Measurements from ENCODE around the gene F5. TPM values are rescaled to one million over a fixed set of nuclear protein-coding genes. Genes with fewer than 3 reads are reported as not detected.
A peak's percentile ranks its signal among the peaks of the same experiment; 100 is the strongest.

Gene F5
- total and polyA plus RNA-seq, 2 donors (not counting 1 experiment from before 2014, with no cell fraction given) = under 0.01 TPM; not detected in 1

GRCh38 chr1:169484683-169485430, 101.4 kb downstream of the F5 start:
- peak overlapping the region; percentile 87 for H3K4me2 ChIP-seq (ENCODE audit: extremely low read depth, insufficient read depth, low read length)
- no peaks in the 10 kb centered on the region for H4K20me1 ChIP-seq (ENCODE audit: control insufficient read depth, extremely low read depth, insufficient read depth, low read length)
- TF ChIP-seq CTCF (conservative IDR thresholded peaks at IDR 0.05 in 1 of 2, IDR thresholded peaks at IDR 0.05 in 1 of 2; ENCODE audit: low read depth in 1 of 2, low read length in 2 of 2) = no peak
- TF ChIP-seq EZH2 (IDR thresholded peaks at IDR 0.05; ENCODE audit: low read length, missing control alignments) = no peak
- no peak overlapping the region for H2AFZ ChIP-seq (ENCODE audit: low read length)
- peaks cover 7% of the 10 kb centered on the region for H3K79me2 ChIP-seq (ENCODE audit: control insufficient read depth, insufficient read depth, low read length)
- H3K4me3 ChIP-seq (replicated peaks in 1 of 4; ENCODE audit: control extremely low read depth in 1 of 4, insufficient read depth in 1 of 4, low read depth in 3 of 4, low read length in 4 of 4) = peak overlapping the region; percentile 63 to 94 (median 71)
- no peaks in the 10 kb centered on the region for H3K27me3 ChIP-seq (ENCODE audit: control insufficient read depth, insufficient read depth, low read length)
- peak; percentile 72 to 82 for DNase-seq (ENCODE audit: low read depth in 2 of 2)
- no peaks in the 10 kb centered on the region for H3K36me3 ChIP-seq (ENCODE audit: control insufficient read depth, insufficient read depth, low read length)
- peak overlapping the region; percentile 94 for H3K9ac ChIP-seq (ENCODE audit: insufficient read depth, low read length)
- peaks cover 4% of the 10 kb centered on the region for H3K4me1 ChIP-seq (ENCODE audit: control insufficient read depth, extremely low read depth, insufficient read depth, low read length)
- peak overlapping the region; percentile 90 for H3K27ac ChIP-seq (ENCODE audit: insufficient read depth, low read length)
- no peaks in the 10 kb centered on the region for H3K9me3 ChIP-seq (ENCODE audit: control insufficient read depth, insufficient read depth, low read depth, low read length)

GRCh38 chr1:169484101-169484500, 102.2 kb downstream of the F5 start:
- H2AFZ ChIP-seq (ENCODE audit: low read length) = no peak overlapping the region
- no peak for DNase-seq (ENCODE audit: low read depth in 2 of 2)
- no peaks in the 10 kb centered on the region for H3K36me3 ChIP-seq (ENCODE audit: control insufficient read depth, insufficient read depth, low read length)
- TF ChIP-seq CTCF (conservative IDR thresholded peaks at IDR 0.05 in 1 of 2, IDR thresholded peaks at IDR 0.05 in 1 of 2; ENCODE audit: low read depth in 1 of 2, low read length in 2 of 2) = no peak
- no peak for TF ChIP-seq EZH2 (IDR thresholded peaks at IDR 0.05; ENCODE audit: low read length, missing control alignments)
- H3K9ac ChIP-seq (ENCODE audit: insufficient read depth, low read length) = no peak overlapping the region
- no peaks in the 10 kb centered on the region for H3K9me3 ChIP-seq (ENCODE audit: control insufficient read depth, insufficient read depth, low read depth, low read length)
- H3K27ac ChIP-seq (ENCODE audit: insufficient read depth, low read length) = no peak overlapping the region
- H3K4me2 ChIP-seq (ENCODE audit: extremely low read depth, insufficient read depth, low read length) = peak overlapping the region; percentile 87
- peaks cover 7% of the 10 kb centered on the region for H3K79me2 ChIP-seq (ENCODE audit: control insufficient read depth, insufficient read depth, low read length)
- no peaks in the 10 kb centered on the region for H3K27me3 ChIP-seq (ENCODE audit: control insufficient read depth, insufficient read depth, low read length)
- peak overlapping the region; percentile 6 to 94 (median 70) for H3K4me3 ChIP-seq (replicated peaks in 1 of 4; ENCODE audit: control extremely low read depth in 1 of 4, insufficient read depth in 1 of 4, low read depth in 3 of 4, low read length in 4 of 4)
- H4K20me1 ChIP-seq (ENCODE audit: control insufficient read depth, extremely low read depth, insufficient read depth, low read length) = no peaks in the 10 kb centered on the region
- H3K4me1 ChIP-seq (ENCODE audit: control insufficient read depth, extremely low read depth, insufficient read depth, low read length) = peaks cover 4% of the 10 kb centered on the region

- Histone ChIP-seq H3K4me2 (ENCODE audit: extremely low read depth, insufficient read depth, low read length) (peak overlapping the region; percentile 87), H3K9ac (ENCODE audit: insufficient read depth, low read length) (no peak overlapping the region), H3K9me3 (ENCODE audit: control insufficient read depth, insufficient read depth, low read depth, low read length) (no peaks in the 10 kb centered on the region), H3K27me3 (ENCODE audit: control insufficient read depth, insufficient read depth, low read length) (no peaks in the 10 kb centered on the region), H4K20me1 (ENCODE audit: control insufficient read depth, extremely low read depth, insufficient read depth, low read length) (no peaks in the 10 kb centered on the region), H3K79me2 (ENCODE audit: control insufficient read depth, insufficient read depth, low read length) (peaks cover 7% of the 10 kb centered on the region), H2AFZ (ENCODE audit: low read length) (no peak overlapping the region), H3K4me1 (ENCODE audit: control insufficient read depth, extremely low read depth, insufficient read depth, low read length) (peaks cover 4% of the 10 kb centered on the region), H3K27ac (ENCODE audit: insufficient read depth, low read length) (no peak overlapping the region), H3K36me3 (ENCODE audit: control insufficient read depth, insufficient read depth, low read length) (no peaks in the 10 kb centered on the region), H3K4me3 (replicated peaks in 1 of 4; ENCODE audit: control extremely low read depth in 1 of 4, insufficient read depth in 1 of 4, low read depth in 3 of 4, low read length in 4 of 4) (peak overlapping the region in 3 of 4 experiments; percentile 63 to 94 (median 77))
- peak; percentile 43 to 89 for DNase-seq (ENCODE audit: low read depth in 2 of 2)
- TF ChIP-seq CTCF (conservative IDR thresholded peaks at IDR 0.05 in 1 of 2, IDR thresholded peaks at IDR 0.05 in 1 of 2; ENCODE audit: low read depth in 1 of 2, low read length in 2 of 2) (no peak), EZH2 (IDR thresholded peaks at IDR 0.05; ENCODE audit: low read length, missing control alignments) (no peak)
These were observed 102.7 kb downstream of the F5 start for GRCh38 chr1:169483500-169483966.
